Neural cell (in vitro differentiated cells): ENCODE data around the gene SAE1.

Experiments
- CTCF ChIP-seq: fragments of 450-650 bp; IDR thresholded peaks from 2 replicates; pipeline ENCODE4 v1.5.1; 2014; ENCODE audit warnings: antibody characterized with exemption, mild to moderate bottlenecking, moderate library complexity; ENCODE audit not compliant: poor library complexity, severe bottlenecking
- EZH2 ChIP-seq: fragments of 200-600, 300-800 bp; shearing (Covaris generic), sonication (generic); IDR thresholded peaks from 2 replicates; pipeline ENCODE4 v1.6.1; 2014; ENCODE audit warnings: antibody characterized with exemption, low read length, borderline replicate concordance, mild to moderate bottlenecking; ENCODE audit not compliant: insufficient read depth, poor library complexity, severe bottlenecking

GRCh38 chr19:47228937-47229675 is 98.5 kb downstream of the SAE1 start:
- TF ChIP-seq EZH2: no peak
- TF ChIP-seq CTCF: no peak
